HG02642 (cell line): ENCODE data around the gene AIG1.
"Not testable (repeated sequence)": the region's sequence is repeated elsewhere in the genome, so short reads cannot be mapped to it uniquely, and the experiment has no call there.

Experiments used
- ATAC-seq: cut with Tn5 transposase; IDR thresholded peaks from one replicate; pipeline ENCODE4 v1.9.1; 2021; ENCODE audit warnings: mild to moderate bottlenecking; ENCODE audit not compliant: unreplicated experiment, poor library complexity

Gene AIG1

GRCh38 chr6:143339223-143339622 is 278.5 kb downstream of the AIG1 start:
- no peak for ATAC-seq

GRCh38 chr6:143345477-143345876 is 284.8 kb downstream of the AIG1 start:
- ATAC-seq: not testable (repeated sequence)

- no peak for ATAC-seq
Observed at GRCh38 chr6:143346004-143346403, 285.3 kb downstream of the AIG1 start.

- ATAC-seq: no peak
Observed at GRCh38 chr6:143348531-143348930, 287.8 kb downstream of the AIG1 start.

- no peak for ATAC-seq
Observed at GRCh38 chr6:143349530-143349929, 288.8 kb downstream of the AIG1 start.

GRCh38 chr6:143356101-143356880 is 295.6 kb downstream of the AIG1 start:
- ATAC-seq: no peak

GRCh38 chr6:143357152-143357551 is 296.5 kb downstream of the AIG1 start:
- ATAC-seq: no peak

GRCh38 chr6:143357561-143358255 is 297.0 kb downstream of the AIG1 start:
- ATAC-seq: no peak

- no peak for ATAC-seq
Observed at GRCh38 chr6:143361536-143362191, 301.0 kb downstream of the AIG1 start.

- no peak for ATAC-seq
Observed at GRCh38 chr6:143362192-143362558, 301.5 kb downstream of the AIG1 start.

GRCh38 chr6:143363299-143363698 is 302.6 kb downstream of the AIG1 start:
- no peak for ATAC-seq

GRCh38 chr6:143368426-143368825 is 307.7 kb downstream of the AIG1 start:
- peak; percentile 97 for ATAC-seq

- ATAC-seq: no peak
Observed at GRCh38 chr6:143369971-143370370, 309.3 kb downstream of the AIG1 start.

- no peak for ATAC-seq
Observed at GRCh38 chr6:143370812-143371370, 310.2 kb downstream of the AIG1 start.

- ATAC-seq: no peak
Observed at GRCh38 chr6:143372199-143372882, 311.7 kb downstream of the AIG1 start.

- no peak for ATAC-seq
Observed at GRCh38 chr6:143374014-143374413, 313.3 kb downstream of the AIG1 start.

- no peak for ATAC-seq
Observed at GRCh38 chr6:143375022-143375585, 314.4 kb downstream of the AIG1 start.

GRCh38 chr6:143376375-143376774 is 315.7 kb downstream of the AIG1 start:
- ATAC-seq: no peak

GRCh38 chr6:143376861-143377260 is 316.2 kb downstream of the AIG1 start:
- ATAC-seq: no peak

- ATAC-seq: no peak
Observed at GRCh38 chr6:143385636-143386035, 324.9 kb downstream of the AIG1 start.
